ENCODE results near the gene GRK5. TPM values are rescaled to one million over a fixed set of nuclear protein-coding genes. Genes with fewer than 3 reads are reported as not detected.
"Not testable (repeated sequence)": the region's sequence is repeated elsewhere in the genome, so short reads cannot be mapped to it uniquely, and the experiment has no call there.

Gene GRK5
- total and polyA plus RNA-seq, 3 experiments from 2014 or later: 7.7 to 13.8 (median 13.6) TPM

DNA sequence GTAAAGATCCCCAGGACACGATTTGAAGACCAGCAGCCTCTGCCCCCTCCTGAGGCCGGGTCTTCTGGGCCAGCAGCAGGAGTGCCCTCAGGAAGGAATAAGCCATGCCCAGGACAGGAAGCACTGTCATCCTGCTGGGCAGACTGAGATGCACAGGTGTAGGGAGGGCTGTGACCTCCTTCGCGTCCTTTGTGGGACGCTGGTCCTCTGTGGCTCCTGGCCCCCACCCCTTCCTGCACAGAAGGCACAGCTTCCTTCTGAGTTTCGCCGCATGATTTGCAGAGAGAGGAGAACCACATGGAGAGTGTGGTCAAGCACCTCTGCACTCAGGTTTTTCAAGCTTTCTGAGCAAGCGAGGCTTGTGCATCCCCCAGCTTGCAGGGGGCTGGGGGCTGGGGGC, 222.4 kb downstream of the GRK5 start:
- Histone ChIP-seq H3K36me3 (ENCODE audit: insufficient read depth, low read length) (peaks cover 23% of the 10 kb centered on the region), H3K27ac (ENCODE audit: low read depth, low read length) (no peak overlapping the region), H3K9me3 (ENCODE audit: low read length) (no peaks in the 10 kb centered on the region), H3K27me3 (ENCODE audit: insufficient read depth, low read length, poor library complexity, severe bottlenecking) (no peaks in the 10 kb centered on the region), H3K4me1 (ENCODE audit: insufficient read depth, low read length) (peaks cover 11% of the 10 kb centered on the region), H3K4me3 (ENCODE audit: low read length) (no peak overlapping the region)
- ChIA-PET POLR2A (no interaction called here), CTCF (interaction anchor here (4.6 kb wide), 1 partner anchor 15 kb away, joined by 17 read pairs; no protein-coding TSS in a partner anchor)
- Mint-ChIP-seq H3K4me3 (no peak overlapping the region), H3K4me1 (peaks cover 0 to 7% (median 0%) of the 10 kb centered on the region in 3 donors), H3K9me3 (peaks cover 0 to 3% (median 0%) of the 10 kb centered on the region in 5 donors), H3K27ac (peak overlapping the region in 2 of 8 donors; percentile 8 to 74), H3K36me3 (peaks cover 18 to 42% (median 26%) of the 10 kb centered on the region in 3 donors), H3K27me3 (peaks cover 0 to 3% of the 10 kb centered on the region in 2 donors)
- DNase-seq: no peak

GRCh38 chr10:119431034-119431772, 223.8 kb downstream of the GRK5 start:
- no peak overlapping the region for H3K27ac ChIP-seq (ENCODE audit: low read depth, low read length)
- Mint-ChIP-seq H3K9me3 (peaks cover 0 to 4% (median 0%) of the 10 kb centered on the region in 5 donors), H3K4me1 (peaks cover 0 to 7% (median 0%) of the 10 kb centered on the region in 3 donors), H3K27ac (no peak overlapping the region), H3K36me3 (peaks cover 20 to 56% (median 26%) of the 10 kb centered on the region in 3 donors), H3K4me3 (no peak overlapping the region), H3K27me3 (peaks cover 0 to 3% of the 10 kb centered on the region in 2 donors)
- CTCF ChIA-PET: interaction anchor here (4.6 kb wide), 1 partner anchor 14 kb away, joined by 17 read pairs; no protein-coding TSS in a partner anchor
- POLR2A ChIA-PET: no interaction called here
- peaks cover 23% of the 10 kb centered on the region for H3K36me3 ChIP-seq (ENCODE audit: insufficient read depth, low read length)
- H3K9me3 ChIP-seq (ENCODE audit: low read length): no peaks in the 10 kb centered on the region
- peaks cover 11% of the 10 kb centered on the region for H3K4me1 ChIP-seq (ENCODE audit: insufficient read depth, low read length)
- H3K27me3 ChIP-seq (ENCODE audit: insufficient read depth, low read length, poor library complexity, severe bottlenecking): no peaks in the 10 kb centered on the region
- H3K4me3 ChIP-seq (ENCODE audit: low read length): no peak overlapping the region
- DNase-seq: no peak

DNA sequence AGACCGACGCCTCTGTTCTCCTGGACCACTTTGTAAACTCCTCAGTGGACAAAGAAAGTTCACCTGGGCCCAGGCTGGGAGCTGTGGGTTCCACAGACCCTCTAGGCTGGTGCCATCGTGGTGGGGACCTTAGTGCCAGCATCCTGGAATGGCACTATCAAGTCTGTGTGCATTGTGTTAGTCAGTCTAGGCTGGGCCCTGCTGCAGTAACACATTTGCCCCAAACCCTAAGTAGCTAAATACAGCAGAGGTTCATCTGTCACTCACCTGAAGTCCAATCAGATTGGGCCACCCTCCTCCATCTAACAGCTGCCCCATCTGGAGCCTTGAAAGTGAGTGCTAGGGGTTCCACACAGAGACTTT, 224.4 kb downstream of the GRK5 start:
- peaks cover 19% of the 10 kb centered on the region for H3K36me3 ChIP-seq (ENCODE audit: insufficient read depth, low read length)
- Mint-ChIP-seq H3K9me3 (peaks cover 0 to 4% (median 0%) of the 10 kb centered on the region in 5 donors), H3K27me3 (peaks cover 0 to 3% of the 10 kb centered on the region in 2 donors), H3K36me3 (peaks cover 20 to 57% (median 26%) of the 10 kb centered on the region in 3 donors), H3K4me1 (peaks cover 0 to 7% (median 0%) of the 10 kb centered on the region in 3 donors), H3K4me3 (no peak overlapping the region), H3K27ac (no peak overlapping the region)
- no peak for DNase-seq
- no peaks in the 10 kb centered on the region for H3K27me3 ChIP-seq (ENCODE audit: insufficient read depth, low read length, poor library complexity, severe bottlenecking)
- POLR2A ChIA-PET: no interaction called here
- CTCF ChIA-PET: interaction anchor here (4.6 kb wide), 1 partner anchor 13 kb away, joined by 17 read pairs; no protein-coding TSS in a partner anchor
- H3K9me3 ChIP-seq (ENCODE audit: low read length): no peaks in the 10 kb centered on the region
- H3K4me1 ChIP-seq (ENCODE audit: insufficient read depth, low read length): peaks cover 11% of the 10 kb centered on the region
- H3K27ac ChIP-seq (ENCODE audit: low read depth, low read length): no peak overlapping the region
- no peak overlapping the region for H3K4me3 ChIP-seq (ENCODE audit: low read length)

DNA sequence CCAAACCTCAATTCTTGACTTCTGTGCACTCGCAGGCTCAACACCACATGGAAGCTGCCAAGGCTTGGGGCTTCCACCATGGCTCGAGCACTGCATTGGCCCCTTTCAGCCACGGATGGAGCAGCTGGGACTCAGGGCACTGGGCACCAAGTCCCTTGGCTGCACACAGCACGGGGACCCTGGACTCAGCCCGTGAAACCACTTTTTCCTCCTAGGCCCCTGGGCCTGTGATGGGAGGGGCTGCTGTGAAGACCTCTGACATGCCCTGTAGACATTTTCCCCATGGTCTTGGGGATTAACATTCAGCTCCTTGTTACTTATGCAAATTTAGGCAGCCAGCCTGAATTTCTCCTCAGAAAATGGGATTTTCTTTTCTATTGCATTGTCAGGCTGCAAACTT, 227.6 kb downstream of the GRK5 start:
- H3K27me3 Mint-ChIP-seq; H3K9me3 ChIP-seq (ENCODE audit: low read length); H3K9me3 Mint-ChIP-seq; H3K27me3 ChIP-seq (ENCODE audit: insufficient read depth, low read length, poor library complexity, severe bottlenecking); POLR2A ChIA-PET; DNase-seq; H3K27ac ChIP-seq (ENCODE audit: low read depth, low read length); H3K4me3 ChIP-seq (ENCODE audit: low read length); H3K36me3 ChIP-seq (ENCODE audit: insufficient read depth, low read length); H3K4me1 Mint-ChIP-seq; H3K4me3 Mint-ChIP-seq; H3K27ac Mint-ChIP-seq; H3K4me1 ChIP-seq (ENCODE audit: insufficient read depth, low read length): not testable (repeated sequence)
- H3K36me3 Mint-ChIP-seq: peaks cover 25 to 71% (median 26%) of the 10 kb centered on the region in 3 donors
- CTCF ChIA-PET: interaction anchor here (1.0 kb wide), 1 partner anchor 109 kb away, joined by 3 read pairs; no protein-coding TSS in a partner anchor

DNA sequence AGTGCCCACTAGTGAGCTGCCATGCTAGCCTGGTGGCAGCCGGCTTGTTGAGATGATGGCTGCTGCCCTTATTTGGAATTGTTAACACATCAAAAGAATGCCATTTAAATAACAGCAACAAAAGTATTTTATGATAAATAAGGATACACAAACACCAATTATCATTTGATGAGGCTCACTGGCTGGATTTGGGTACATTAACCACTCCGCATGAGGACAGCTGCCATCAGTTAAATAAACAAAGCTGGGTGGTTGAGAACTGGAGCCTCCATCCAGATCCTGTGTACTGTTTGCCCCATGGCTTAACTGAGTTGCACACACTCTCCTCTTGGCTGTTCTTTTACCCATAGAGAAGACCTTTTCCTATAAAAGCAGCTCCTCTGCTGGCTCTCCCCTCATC, 231.3 kb downstream of the GRK5 start:
- Histone ChIP-seq H3K4me1 (ENCODE audit: insufficient read depth, low read length) (no peaks in the 10 kb centered on the region), H3K9me3 (ENCODE audit: low read length) (no peaks in the 10 kb centered on the region), H3K27ac (ENCODE audit: low read depth, low read length) (no peak overlapping the region), H3K27me3 (ENCODE audit: insufficient read depth, low read length, poor library complexity, severe bottlenecking) (no peaks in the 10 kb centered on the region), H3K4me3 (ENCODE audit: low read length) (no peak overlapping the region), H3K36me3 (ENCODE audit: insufficient read depth, low read length) (no peaks in the 10 kb centered on the region)
- Mint-ChIP-seq H3K36me3 (peaks cover 18 to 50% (median 21%) of the 10 kb centered on the region in 3 donors), H3K9me3 (peaks cover 0 to 4% (median 0%) of the 10 kb centered on the region in 5 donors), H3K4me1 (no peaks in the 10 kb centered on the region), H3K27ac (peak overlapping the region in 1 of 8 donors; percentile 29), H3K4me3 (no peak overlapping the region), H3K27me3 (no peaks in the 10 kb centered on the region)
- ChIA-PET POLR2A (interaction anchor here (0.5 to 0.6 kb wide), 2 partner anchors 50 to 314 kb away, joined by 3 read pairs; no protein-coding TSS in a partner anchor), CTCF (interaction anchor here (1.2 to 1.5 kb wide), 3 partner anchors 9 to 240 kb away, joined by 3 read pairs; no protein-coding TSS in a partner anchor)
- no peak for DNase-seq

DNA sequence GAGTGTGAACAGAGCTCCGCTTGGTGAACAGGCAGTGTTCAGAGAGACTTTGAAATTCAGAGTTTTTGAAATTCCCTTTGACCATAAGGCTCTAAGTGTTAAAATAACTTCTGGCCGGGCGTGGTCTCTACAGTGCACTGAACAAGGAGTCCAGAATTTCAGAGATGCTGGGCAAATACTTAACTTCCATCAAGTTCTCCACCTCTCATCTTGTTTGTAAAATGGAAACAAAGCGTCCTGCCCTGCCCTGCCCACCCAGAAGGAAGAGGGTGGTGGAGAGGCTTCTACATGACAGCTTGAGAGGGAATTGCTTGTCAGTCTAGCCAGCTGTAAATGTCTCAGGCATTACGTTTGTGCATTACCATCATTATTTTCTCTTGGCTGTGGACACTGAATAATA, 232.6 kb downstream of the GRK5 start:
- no peak overlapping the region for H3K4me3 Mint-ChIP-seq
- no peaks in the 10 kb centered on the region for H3K36me3 ChIP-seq (ENCODE audit: insufficient read depth, low read length)
- H3K4me3 ChIP-seq (ENCODE audit: low read length): no peak overlapping the region

GRCh38 chr10:119441151-119441821, 233.9 kb downstream of the GRK5 start:
- Mint-ChIP-seq H3K27ac (peak overlapping the region in 3 of 8 donors; percentile 1 to 26 (median 7)), H3K4me1 (peaks cover 8 to 14% (median 9%) of the 10 kb centered on the region in 3 donors), H3K36me3 (peaks cover 0 to 26% (median 8%) of the 10 kb centered on the region in 3 donors), H3K4me3 (no peak overlapping the region), H3K9me3 (no peaks in the 10 kb centered on the region), H3K27me3 (no peaks in the 10 kb centered on the region)
- Histone ChIP-seq H3K27ac (ENCODE audit: low read depth, low read length) (no peak overlapping the region), H3K4me1 (ENCODE audit: insufficient read depth, low read length) (peaks cover 4% of the 10 kb centered on the region), H3K36me3 (ENCODE audit: insufficient read depth, low read length) (no peaks in the 10 kb centered on the region), H3K27me3 (ENCODE audit: insufficient read depth, low read length, poor library complexity, severe bottlenecking) (no peaks in the 10 kb centered on the region), H3K9me3 (ENCODE audit: low read length) (no peaks in the 10 kb centered on the region), H3K4me3 (ENCODE audit: low read length) (no peak overlapping the region)
- no peak for DNase-seq
- ChIA-PET POLR2A (interaction anchor here (0.5 kb wide), 1 partner anchor 236 kb away, joined by 4 read pairs; no protein-coding TSS in a partner anchor), CTCF (no interaction called here)

More for the DNA sequence above, 232.6 kb downstream of the GRK5 start:
- Mint-ChIP-seq H3K9me3 (peaks cover 0 to 4% (median 0%) of the 10 kb centered on the region in 5 donors), H3K4me1 (peaks cover 0 to 2% (median under 1%) of the 10 kb centered on the region in 3 donors), H3K27ac (no peak overlapping the region), H3K36me3 (peaks cover 8 to 39% (median 15%) of the 10 kb centered on the region in 3 donors), H3K27me3 (no peaks in the 10 kb centered on the region)
- Histone ChIP-seq H3K9me3 (ENCODE audit: low read length) (no peaks in the 10 kb centered on the region), H3K27ac (ENCODE audit: low read depth, low read length) (no peak overlapping the region), H3K4me1 (ENCODE audit: insufficient read depth, low read length) (no peaks in the 10 kb centered on the region), H3K27me3 (ENCODE audit: insufficient read depth, low read length, poor library complexity, severe bottlenecking) (no peaks in the 10 kb centered on the region)
- DNase-seq: no peak
- ChIA-PET POLR2A (interaction anchor here (0.9 kb wide), 1 partner anchor 50 kb away, joined by 3 read pairs; no protein-coding TSS in a partner anchor), CTCF (interaction anchor here (0.8 to 1.5 kb wide), 4 partner anchors 8 to 241 kb away, joined by 3 read pairs; no protein-coding TSS in a partner anchor)

Measured in CD8-positive, alpha-beta memory T cell (primary cell).